PFSK-1 (cell line): ENCODE measurements around the gene SYCN.

ENCODE experiments used
- POLR2AphosphoS5 ChIP-seq: IDR thresholded peaks from 2 replicates; pipeline ENCODE4 v1.6.1; 2012; ENCODE audit warnings: low read depth, mild to moderate bottlenecking, control low read depth, low read length, moderate library complexity
- REST ChIP-seq, 2 experiments: IDR thresholded peaks; 2 replicates each; pipeline versions ENCODE4 v1.6.1 to v1.8.0; 2011 to 2012; ENCODE audit warnings: low read depth in 2 of 2, low read length in 2 of 2, control low read depth in 1 of 2, inconsistent platforms in 1 of 2, mild to moderate bottlenecking in 1 of 2, moderate library complexity in 1 of 2; ENCODE audit not compliant: insufficient read depth in 1 of 2

- no peak for TF ChIP-seq POLR2AphosphoS5
- no peak for TF ChIP-seq REST (IDR thresholded peaks at IDR 0.05; ENCODE audit: insufficient read depth in 1 of 2, low read depth in 2 of 2, low read length in 2 of 2)
These were observed 21.9 kb downstream of the SYCN start for GRCh38 chr19:39182174-39182505.
